Esophagus mucosa (tissue), 1 donor: ENCODE data around the gene TBC1D10B. TPM values are rescaled to one million over a fixed set of nuclear protein-coding genes. Genes with fewer than 3 reads are reported as not detected.
"Not testable (repeated sequence)": the region's sequence is repeated elsewhere in the genome, so short reads cannot be mapped to it uniquely, and the experiment has no call there.

Source experiments
- ATAC-seq: fragments of 200-7000 bp; cut with Tn5 transposase; one replicate; pipeline ENCODE4 v1.9.1; 2020
- total RNA-seq: library from RNA; stranded (reverse); gene quantifications from one replicate; pipeline ENCODE4 v1.2.4, GENCODE V29; 2023
- donor health status: DM: yes; HTN: yes; CAD: no.

Gene TBC1D10B
- total RNA-seq, 1 donor from 2014 or later: 25.3 TPM

- ATAC-seq: peak; percentile 39
Observed at GRCh38 chr16:30354423-30355143, 15.7 kb downstream of the TBC1D10B start.

- no peak for ATAC-seq
Observed at GRCh38 chr16:30353438-30354129, 16.7 kb downstream of the TBC1D10B start.

- no peak for ATAC-seq
Observed at GRCh38 chr16:30352488-30353401, 17.5 kb downstream of the TBC1D10B start.

DNA sequence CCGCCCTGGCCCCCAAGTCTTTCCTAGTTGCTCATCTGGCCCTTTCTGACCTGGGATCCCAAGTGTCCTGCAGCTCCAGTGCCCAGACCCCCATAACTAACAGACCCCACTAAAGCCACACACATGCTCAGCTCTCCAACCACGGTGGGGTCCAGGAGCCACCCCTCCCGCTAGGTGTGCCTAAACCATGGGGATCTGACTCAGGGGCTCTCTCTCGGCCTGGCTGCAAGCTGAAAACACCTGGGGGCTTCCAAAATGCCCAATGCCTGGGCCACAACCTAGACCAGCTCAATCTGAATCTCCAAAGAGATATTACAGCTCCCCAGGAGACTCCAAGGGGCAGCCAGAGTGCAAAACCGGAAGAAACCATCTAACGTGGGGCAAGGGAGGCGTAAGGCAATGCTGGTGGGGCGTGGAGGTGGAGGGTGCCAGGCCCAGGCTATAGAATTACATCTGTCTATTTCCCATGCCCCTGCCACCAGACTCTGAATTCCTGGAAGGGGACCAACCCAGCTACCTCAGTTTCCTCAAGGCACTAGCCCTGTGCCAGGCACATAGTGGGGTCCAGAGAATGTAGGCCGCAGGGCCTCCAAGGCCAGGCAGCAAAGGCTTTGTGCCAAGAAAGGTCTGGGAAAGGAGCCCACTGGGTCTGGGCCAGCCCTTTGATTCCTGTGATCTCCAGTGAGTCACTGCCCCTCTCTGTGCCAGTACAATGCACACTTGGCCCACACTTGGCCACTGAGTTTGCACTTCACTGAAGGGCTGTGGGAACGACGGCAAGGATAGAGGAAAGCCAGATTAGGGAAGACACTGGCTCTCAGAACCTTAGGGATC, 18.5 kb downstream of the TBC1D10B start:
- ATAC-seq: peak; percentile 38

- ATAC-seq: no peak
Observed at GRCh38 chr16:30351001-30351441, 19.3 kb downstream of the TBC1D10B start.

GRCh38 chr16:30350134-30350871, 20.0 kb downstream of the TBC1D10B start:
- no peak for ATAC-seq

DNA sequence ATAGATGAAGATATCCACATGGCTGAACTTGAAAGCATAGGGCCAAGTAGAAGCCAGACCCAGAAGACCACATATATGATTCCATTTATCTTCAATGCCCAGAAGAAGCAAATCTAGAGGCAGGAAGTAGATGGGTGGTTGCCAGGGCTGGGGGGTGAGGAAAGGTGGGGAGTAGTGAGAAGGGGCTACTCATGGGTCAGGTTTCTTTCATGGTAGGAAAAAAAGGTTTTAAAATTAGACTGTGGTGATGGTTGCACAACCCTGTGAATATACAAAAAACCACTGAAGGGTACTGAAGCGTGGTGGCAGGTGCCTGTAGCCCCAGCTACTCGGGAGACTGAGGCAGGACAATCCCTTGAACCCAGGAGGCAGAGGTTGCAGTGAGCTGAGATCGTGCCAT, 20.6 kb downstream of the TBC1D10B start:
- ATAC-seq: no peak

- no peak for ATAC-seq
Observed at GRCh38 chr16:30348929-30349328, 21.4 kb downstream of the TBC1D10B start.

GRCh38 chr16:30348113-30348512, 22.2 kb downstream of the TBC1D10B start:
- no peak for ATAC-seq

DNA sequence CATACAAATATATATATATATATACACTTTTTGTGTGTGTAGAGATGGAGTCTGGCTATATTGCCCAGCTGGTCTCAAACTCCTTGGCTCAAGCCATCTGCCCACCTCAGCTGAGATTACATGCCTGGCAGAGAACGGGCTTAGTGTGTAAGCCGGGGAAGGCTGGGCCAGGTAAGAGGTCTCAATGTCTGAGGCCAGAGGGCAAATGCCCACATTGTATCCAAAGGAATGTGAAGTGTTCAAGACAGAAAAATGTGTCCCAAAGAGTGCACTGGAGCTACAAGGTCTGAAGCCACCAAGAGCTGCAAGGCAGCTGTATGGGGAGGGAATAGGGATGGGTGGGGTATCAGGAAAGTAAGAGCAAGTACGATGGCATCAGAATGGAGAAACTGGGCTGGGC, 24.0 kb downstream of the TBC1D10B start:
- no peak for ATAC-seq

GRCh38 chr16:30343491-30343820, 26.8 kb downstream of the TBC1D10B start:
- not testable (repeated sequence) for ATAC-seq

DNA sequence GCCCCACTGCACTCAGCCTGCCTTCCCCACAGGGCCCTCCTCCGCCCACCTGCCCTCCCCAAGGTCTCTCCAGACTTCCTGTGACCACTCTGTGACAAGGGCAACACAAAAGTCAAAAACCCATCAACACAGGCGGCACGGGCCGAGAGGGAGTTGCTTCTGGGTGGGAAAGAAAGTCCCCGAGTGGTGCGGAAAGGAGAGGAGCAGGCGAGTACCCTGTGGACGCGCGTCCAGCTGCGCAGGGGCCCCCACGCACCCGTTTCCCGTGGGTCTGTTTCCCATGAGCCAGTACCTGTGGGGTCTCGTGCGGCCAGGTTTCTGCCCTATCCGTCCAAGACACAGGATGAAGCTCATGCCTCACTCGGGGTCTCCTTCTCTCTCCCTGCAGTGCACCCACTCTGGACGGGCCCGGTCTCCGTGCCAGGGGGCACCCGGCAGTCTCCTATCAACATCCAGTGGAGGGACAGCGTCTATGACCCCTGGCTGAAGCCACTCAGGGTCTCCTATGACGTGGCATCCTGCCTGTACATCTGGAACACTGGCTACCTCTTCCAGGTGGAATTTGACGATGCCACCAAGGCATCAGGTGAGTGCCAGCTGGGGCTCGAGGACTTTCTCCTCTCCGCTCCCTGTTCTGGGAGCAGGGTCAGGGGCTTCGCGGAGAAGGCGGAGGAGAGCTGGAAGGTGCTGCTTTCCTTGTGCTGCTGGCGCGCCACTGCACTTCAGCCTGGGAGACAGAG, 27.4 kb downstream of the TBC1D10B start:
- no peak for ATAC-seq

- ATAC-seq: not testable (repeated sequence)
Observed at GRCh38 chr16:30341971-30342370, 28.3 kb downstream of the TBC1D10B start.

DNA sequence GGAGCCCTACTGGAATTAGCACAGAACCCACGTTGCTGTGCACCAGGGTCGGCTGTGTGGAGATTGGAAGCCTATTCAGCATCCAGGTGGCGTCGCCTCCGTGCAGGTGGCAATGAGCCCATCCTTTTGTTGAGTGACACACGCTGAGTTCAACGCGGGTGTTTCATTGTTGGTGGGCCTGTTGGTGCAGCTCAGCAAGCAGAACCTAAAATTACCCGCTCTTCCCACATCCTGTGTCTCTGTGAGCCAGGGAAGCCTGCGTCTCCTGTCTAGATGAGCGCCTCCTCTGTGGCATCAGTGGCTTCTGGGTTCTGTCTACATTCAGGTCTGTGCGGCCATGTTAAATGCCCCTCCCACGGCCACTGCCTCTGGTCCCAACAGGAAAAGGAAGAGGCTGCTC, 29.7 kb downstream of the TBC1D10B start:
- peak; percentile 30 for ATAC-seq

DNA sequence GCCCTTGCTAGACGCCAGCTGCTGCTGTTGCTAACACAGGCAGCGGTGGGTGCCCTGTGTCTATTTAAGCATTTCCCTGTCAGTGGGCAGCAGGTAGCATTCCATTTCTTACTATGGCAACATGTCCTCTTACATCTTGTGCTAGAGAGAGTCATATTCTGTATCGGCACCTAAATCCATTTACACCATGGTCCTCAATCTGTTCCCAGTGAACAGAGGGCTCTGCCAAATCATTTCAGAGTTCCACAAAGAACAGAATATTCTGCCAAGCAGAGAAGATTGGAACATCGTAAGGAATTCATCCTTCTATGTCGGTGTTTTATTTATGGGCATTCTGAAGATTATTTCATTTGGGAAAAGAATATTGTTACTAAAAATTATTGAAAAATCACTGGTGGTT, 31.6 kb downstream of the TBC1D10B start:
- ATAC-seq: not testable (repeated sequence)

DNA sequence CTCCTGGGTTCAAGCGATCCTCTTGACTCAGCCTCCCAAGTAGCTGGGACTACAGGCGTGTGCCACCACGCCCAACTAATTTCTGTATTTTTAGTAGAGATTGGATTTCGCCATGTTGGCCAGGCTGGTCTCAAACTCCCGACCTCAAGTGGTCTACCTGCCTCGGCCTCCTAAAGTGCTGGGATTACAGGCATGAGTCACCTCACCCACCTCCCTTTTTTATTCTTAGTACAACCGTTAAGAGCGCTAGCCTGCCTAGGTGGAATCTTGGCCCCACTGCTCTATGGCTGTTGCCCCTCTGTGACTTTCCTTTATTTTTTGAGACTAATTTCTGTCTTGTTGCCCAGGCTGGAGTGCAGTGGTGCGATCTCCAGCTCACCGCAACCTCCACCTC, 32.3 kb downstream of the TBC1D10B start:
- not testable (repeated sequence) for ATAC-seq

DNA sequence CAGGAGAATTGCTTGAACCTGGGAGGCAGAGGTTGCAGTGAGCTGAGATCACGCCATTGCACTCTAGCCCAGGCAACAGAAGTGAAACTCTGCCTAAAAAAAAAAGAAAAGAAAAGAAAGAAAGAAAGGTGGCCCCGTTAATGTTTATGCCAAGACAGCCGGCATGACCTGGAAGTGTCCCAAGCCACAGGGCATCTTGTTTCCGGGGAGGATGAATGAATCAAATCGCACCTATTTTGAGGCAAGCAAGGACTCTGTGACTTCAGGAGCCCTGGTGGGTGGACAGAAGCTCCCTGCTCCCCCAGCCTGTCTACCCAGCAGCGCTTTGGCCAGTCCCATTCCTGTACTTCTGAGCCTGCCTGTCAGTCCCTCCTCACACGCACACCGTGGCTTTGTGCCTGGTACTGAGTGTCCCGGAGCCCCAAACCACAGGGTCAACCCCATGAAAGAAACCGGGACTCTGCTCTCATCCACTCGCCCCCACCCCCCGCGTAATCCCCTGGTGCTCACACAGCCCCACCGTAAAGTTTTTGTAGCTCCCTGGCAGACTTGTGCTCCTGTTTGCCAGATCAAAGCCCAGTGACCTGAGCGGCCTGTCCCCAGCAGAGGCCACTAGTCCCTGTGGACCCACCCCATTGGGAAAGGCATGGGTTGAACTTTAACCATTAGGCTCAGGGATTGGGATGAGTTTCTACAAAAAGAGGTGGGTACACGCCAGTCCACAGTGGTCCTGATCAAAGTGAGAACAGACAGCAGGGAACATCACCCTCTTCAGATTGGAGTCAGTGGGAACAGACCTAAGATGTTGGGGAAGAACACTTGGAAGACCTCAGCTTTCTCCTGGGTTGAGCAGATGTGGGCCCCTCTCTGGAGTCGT, 34.5 kb downstream of the TBC1D10B start:
- ATAC-seq: peak; percentile 35

DNA sequence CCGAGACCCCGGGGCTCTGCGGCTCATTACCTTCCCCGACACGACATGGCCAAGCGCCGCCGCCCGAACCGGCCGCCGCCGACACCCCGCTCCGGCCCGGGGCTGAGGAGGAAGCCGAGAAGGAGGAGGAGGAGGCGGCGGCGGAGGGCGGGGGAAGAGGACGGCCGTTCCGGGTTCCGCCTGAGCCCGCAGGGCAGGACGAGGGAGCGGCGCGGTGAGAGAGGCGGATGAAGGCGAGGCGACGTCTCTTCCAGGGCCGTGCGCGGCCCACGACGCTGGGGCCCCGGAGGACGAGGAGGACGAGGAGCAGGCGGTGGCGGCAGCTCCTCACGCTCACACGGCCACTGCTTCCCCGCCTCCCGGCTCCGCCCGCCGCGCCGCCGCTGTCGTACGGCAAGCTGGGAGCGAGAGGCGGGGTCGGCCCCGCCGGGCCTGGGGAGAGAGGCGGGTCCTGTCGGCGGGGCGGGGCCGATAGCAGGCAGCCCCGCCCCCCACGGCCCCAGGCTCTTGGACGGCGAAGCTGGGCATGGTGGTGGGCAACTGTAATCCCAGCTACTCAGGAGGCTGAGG, 35.2 kb downstream of the TBC1D10B start:
- ATAC-seq: peak; percentile 88

- peak; percentile 97 for ATAC-seq
Observed at GRCh38 chr16:30334473-30334989, 35.8 kb downstream of the TBC1D10B start.
